Epithelial cell of proximal tubule (primary cell): ENCODE results near the gene UBE3D. TPM values are rescaled to one million over a fixed set of nuclear protein-coding genes. Genes with fewer than 3 reads are reported as not detected.

Experiments used
- DNase-seq: peaks from one replicate; pipeline ENCODE4 v3.0.0-alpha.2; 2011; ENCODE audit warnings: low read depth
- H3K4me3 ChIP-seq: 2 replicates; pipeline ENCODE4 v1.5.1; 2011; ENCODE audit warnings: low read depth, mild to moderate bottlenecking, low read length
- total RNA-seq: library from RNA; depleted of rRNA; stranded (reverse); fragments of >200 nt; gene quantifications from 2 replicates; pipeline ENCODE4 v1.2.3, GENCODE V29; 2015
- TF ChIP-seq, protein P1 (sequence below): conservative IDR thresholded peaks from 2 replicates; pipeline ENCODE4 v1.5.1; 2012; ENCODE audit warnings: low read depth, mild to moderate bottlenecking, low read length

UBE3D gene
- total RNA-seq, 1 donor from 2014 or later = 5.9 TPM

DNA sequence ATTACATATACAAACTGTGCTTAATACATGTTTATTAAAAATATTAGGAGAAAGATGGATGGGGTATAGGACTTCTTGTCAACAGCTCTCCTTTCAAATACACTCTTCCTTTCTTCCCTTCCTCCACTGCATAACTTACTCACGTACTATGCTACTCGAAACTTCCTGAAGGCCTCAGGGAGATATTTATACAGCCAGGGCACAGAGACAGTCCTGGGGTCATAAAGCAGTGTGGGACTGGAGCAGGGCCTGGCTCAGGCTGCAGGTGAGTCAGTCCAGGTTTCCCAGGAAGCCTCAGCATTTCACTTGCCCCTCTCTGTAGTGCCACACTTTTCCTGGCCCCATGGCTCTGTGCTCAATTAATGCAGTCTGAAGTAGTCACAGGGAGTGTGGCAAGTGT, 157.0 kb downstream of the UBE3D start:
- H3K4me3 ChIP-seq = no peak overlapping the region
- no peak for DNase-seq
- TF ChIP-seq, protein P1, sequence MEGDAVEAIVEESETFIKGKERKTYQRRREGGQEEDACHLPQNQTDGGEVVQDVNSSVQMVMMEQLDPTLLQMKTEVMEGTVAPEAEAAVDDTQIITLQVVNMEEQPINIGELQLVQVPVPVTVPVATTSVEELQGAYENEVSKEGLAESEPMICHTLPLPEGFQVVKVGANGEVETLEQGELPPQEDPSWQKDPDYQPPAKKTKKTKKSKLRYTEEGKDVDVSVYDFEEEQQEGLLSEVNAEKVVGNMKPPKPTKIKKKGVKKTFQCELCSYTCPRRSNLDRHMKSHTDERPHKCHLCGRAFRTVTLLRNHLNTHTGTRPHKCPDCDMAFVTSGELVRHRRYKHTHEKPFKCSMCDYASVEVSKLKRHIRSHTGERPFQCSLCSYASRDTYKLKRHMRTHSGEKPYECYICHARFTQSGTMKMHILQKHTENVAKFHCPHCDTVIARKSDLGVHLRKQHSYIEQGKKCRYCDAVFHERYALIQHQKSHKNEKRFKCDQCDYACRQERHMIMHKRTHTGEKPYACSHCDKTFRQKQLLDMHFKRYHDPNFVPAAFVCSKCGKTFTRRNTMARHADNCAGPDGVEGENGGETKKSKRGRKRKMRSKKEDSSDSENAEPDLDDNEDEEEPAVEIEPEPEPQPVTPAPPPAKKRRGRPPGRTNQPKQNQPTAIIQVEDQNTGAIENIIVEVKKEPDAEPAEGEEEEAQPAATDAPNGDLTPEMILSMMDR = no peak

DNA sequence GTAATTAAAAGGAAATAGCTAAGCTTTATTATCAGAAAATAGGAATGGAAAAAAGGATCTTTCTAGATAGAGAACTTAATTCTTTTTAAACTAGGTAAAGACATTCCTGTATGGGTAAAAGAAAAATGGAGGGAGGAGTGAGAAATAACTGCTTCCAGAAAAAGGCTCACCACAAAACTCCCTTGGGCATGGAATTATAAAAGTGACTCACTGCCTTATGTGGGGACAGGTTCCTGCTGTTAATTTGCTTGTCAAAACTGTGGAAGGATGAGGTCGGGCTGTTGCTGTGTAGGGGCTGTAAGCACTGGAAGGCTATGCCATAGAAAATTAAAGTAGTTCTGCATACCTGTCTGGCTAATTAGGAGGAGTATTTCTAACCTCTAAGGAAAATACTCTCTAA, 158.7 kb downstream of the UBE3D start:
- no peak for DNase-seq
- TF ChIP-seq, protein P1 = no peak
- H3K4me3 ChIP-seq = no peak overlapping the region

DNA sequence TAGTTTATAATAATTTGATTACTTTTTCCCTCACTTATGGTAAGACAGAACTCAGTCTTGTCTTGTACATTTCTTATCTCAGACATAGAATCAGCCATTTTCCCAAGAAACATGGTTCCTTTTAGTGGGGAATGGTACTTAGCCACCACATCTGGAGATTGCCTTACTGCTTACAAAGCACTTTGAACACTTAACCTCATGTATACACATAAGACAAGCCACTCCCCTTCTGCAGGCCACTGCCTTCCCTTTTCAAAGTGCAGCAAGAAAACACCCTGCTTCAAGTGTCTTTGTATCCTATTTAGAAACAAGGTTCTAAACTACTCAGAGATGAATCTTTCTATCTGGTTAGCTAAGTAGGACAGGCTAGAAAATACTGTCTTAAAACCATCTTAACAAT, 159.2 kb downstream of the UBE3D start:
- no peak for DNase-seq
- H3K4me3 ChIP-seq = no peak overlapping the region
- TF ChIP-seq, protein P1 = no peak

DNA sequence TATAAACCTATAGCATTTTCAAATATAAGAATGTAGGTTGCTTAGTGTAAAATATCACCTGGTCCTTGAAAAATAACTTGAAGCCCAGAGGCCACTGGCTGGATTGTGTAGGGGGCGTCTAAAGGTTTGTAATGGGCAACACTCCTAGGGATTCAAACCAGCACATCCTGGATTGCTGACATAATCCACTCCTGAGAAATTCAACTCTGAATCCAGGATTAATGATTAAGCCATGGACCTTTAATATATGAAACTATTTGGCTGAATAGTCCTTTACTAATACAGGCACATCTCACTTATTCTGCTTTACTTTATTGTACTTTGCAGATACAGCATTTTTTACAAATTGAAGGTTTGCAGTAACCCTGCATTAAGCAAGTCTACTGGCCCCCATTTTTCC, 160.8 kb downstream of the UBE3D start:
- DNase-seq = no peak
- TF ChIP-seq, protein P1 = no peak
- no peak overlapping the region for H3K4me3 ChIP-seq

DNA sequence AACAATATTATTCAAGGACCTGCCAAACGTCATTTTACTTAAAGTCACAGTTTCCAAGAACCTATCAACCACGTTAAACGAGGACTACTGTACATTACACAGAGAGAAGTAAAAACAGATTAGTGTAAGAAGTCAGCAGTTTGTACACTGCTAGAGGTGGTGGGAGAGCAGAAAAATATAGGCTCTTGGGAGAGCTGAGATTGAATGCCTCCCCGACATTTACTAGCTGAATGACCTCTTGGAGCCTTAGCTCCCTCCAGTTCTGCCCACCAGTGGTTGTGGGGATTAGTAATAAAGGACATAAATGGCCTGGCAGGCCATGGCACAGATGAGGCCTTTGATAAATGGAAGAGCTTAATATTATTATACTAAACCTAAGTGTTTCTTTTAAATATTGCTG, 161.4 kb downstream of the UBE3D start:
- H3K4me3 ChIP-seq = no peak overlapping the region
- no peak for DNase-seq
- TF ChIP-seq, protein P1 = no peak

DNA sequence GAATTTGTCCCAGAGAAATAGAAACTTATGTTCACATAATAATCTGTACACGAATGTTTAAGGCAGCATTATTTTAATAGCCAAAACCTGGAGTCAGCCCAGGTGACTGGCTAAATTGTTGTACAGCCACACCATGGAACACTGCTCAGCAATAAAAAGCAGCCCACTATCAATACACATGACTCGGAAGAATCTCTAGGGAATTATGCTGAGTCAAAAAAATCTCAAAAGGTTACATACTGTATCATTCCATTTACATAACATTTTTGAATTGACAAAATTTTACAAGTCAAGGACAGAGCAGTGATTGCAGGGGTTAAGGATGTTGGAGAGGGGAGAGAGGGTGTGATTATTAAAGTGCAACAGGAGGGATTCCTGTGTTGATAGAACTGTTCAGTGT, 163.4 kb downstream of the UBE3D start:
- DNase-seq = no peak
- H3K4me3 ChIP-seq = no peak overlapping the region
- TF ChIP-seq, protein P1 = no peak

DNA sequence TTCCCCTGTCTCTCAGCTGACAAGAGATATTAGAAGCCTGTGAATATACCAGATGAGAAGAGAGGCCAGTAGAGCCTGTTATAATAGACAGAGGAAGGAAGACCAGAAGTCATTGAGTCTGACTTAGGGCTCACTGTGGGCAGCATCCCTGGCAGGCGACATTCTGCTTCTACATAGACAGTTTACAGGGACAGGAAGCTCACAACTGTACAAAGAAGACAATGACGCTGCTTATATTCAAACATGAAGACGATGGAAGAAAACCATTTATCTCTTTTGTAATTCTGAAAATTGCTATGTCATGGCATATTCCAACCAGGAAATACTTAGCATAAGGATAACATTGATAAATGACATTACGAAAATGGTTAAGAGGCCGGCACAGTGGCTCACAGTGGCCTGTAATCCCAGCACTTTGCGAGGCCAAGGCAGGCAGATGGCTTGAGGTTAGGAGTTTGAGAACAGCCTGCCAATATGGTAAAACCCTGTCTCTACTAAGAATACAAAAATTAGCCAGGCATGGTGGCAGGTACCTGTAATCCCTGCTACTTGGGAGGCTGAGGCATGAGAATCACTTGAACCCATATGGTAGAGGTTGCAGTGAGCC, 170.9 kb downstream of the UBE3D start:
- no peak overlapping the region for H3K4me3 ChIP-seq
- no peak for DNase-seq
- TF ChIP-seq, protein P1 = no peak
